Stimulated activated naive CD8-positive, alpha-beta T cell treated with anti-CD3 and anti-CD28 coated beads, Interleukin-15, amount 100 ng/mL, for 72 hours (primary cell): ENCODE results near the gene EGLN3.

Source experiments
- ATAC-seq: fragments of 150-1000 bp; cut with Tn5 transposase; 2 replicates; pipeline ENCODE4 v1.10.0; 2021; ENCODE audit warnings: mild to moderate bottlenecking, moderate library complexity
- DNase-seq, 2 donors: peaks; one replicate each; pipeline ENCODE4 v3.0.0; 2021 to 2022
- H3K27ac Mint-ChIP-seq, 2 donors: one replicate each; pipeline ENCODE4 v1.8.0; 2022; ENCODE audit warnings: mild to moderate bottlenecking in 2 of 2, mixed read lengths in 2 of 2, moderate library complexity in 2 of 2
- H3K27me3 Mint-ChIP-seq: one replicate; pipeline ENCODE4 v1.8.0; 2022; ENCODE audit warnings: mixed read lengths
- H3K4me1 Mint-ChIP-seq: one replicate; pipeline ENCODE4 v1.8.0; 2022; ENCODE audit warnings: mild to moderate bottlenecking, mixed read lengths
- H3K4me3 Mint-ChIP-seq, 2 donors: one replicate each; pipeline ENCODE4 v1.8.0; 2022; ENCODE audit warnings: mild to moderate bottlenecking in 2 of 2, mixed read lengths in 2 of 2, moderate library complexity in 1 of 2
- H3K9me3 Mint-ChIP-seq, 2 donors: one replicate each; pipeline ENCODE4 v1.8.0; 2022; ENCODE audit warnings: mixed read lengths in 2 of 2

The EGLN3 gene

GRCh38 chr14:33914676-33915516 lies 36.0 kb downstream of the EGLN3 start:
- H3K9me3 Mint-ChIP-seq = no peaks in the 10 kb centered on the region
- DNase-seq = no peak
- H3K4me1 Mint-ChIP-seq = no peaks in the 10 kb centered on the region

GRCh38 chr14:33911046-33911445 lies 39.8 kb downstream of the EGLN3 start:
- Mint-ChIP-seq H3K4me3 (no peak overlapping the region), H3K27ac (no peak overlapping the region), H3K27me3 (no peaks in the 10 kb centered on the region), H3K4me1 (no peaks in the 10 kb centered on the region), H3K9me3 (no peaks in the 10 kb centered on the region)
- DNase-seq (no peak), ATAC-seq (no peak)

More at GRCh38 chr14:33914676-33915516, 36.0 kb downstream of the EGLN3 start:
- H3K27me3 Mint-ChIP-seq = no peaks in the 10 kb centered on the region
- H3K27ac Mint-ChIP-seq = no peak overlapping the region
- no peak overlapping the region for H3K4me3 Mint-ChIP-seq
- no peak for ATAC-seq

DNA sequence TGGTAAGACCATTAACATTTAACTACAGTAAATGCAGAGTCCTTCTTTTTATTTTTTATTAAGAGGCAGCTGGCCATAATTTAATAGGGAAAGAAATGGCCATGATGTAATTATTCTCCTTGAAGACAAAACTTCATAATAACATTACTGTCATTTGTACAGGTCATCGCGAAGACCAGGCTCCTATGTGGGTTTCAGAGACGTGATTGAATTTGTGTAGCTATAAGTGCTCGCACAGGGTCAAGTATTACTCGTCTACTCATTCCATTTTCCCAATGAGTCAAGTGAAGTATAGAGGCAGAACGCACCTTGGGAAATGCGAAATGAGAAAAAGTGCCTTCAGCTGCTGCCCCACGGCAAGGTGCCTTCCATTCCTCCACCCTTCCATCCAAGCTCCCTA lies 40.4 kb downstream of the EGLN3 start:
- Mint-ChIP-seq H3K9me3 (no peaks in the 10 kb centered on the region), H3K4me3 (no peak overlapping the region), H3K27ac (no peak overlapping the region), H3K4me1 (no peaks in the 10 kb centered on the region), H3K27me3 (no peaks in the 10 kb centered on the region)
- ATAC-seq (no peak), DNase-seq (no peak)

DNA sequence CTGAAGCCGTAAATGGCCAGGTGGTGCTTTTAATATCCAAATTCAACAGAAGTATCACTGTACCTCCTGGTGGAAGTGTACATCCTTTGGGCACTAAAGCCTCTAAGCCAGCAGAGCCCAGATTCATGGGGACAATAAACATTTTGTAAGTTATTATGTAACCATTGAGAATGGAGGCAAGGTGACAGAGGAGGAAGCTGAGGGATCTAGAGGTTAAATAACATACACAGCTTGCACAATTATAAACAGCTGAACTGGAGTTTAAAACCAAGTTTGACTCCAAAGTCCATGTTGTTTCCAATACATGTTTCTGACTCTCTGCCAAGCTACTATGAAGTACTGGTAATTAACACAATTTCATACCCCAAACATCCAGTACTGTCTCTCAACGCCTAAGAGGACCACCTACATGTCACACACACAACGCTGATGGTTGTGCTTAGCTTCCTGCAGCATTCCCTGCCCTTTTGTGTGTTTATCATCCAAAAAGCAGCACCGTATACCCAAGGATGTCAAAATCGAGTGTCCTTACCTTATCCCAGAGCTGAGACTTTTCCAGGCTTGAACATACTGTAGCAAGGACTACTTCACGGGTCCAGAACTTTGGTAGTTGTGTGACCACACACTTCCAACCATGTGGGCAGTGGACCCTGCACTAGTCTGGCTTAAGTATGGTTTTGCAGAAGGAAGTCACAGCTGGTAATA lies 41.3 kb downstream of the EGLN3 start:
- Mint-ChIP-seq H3K27ac (no peak overlapping the region), H3K27me3 (no peaks in the 10 kb centered on the region), H3K4me3 (no peak overlapping the region), H3K4me1 (no peaks in the 10 kb centered on the region), H3K9me3 (no peaks in the 10 kb centered on the region)
- DNase-seq (no peak), ATAC-seq (no peak)

DNA sequence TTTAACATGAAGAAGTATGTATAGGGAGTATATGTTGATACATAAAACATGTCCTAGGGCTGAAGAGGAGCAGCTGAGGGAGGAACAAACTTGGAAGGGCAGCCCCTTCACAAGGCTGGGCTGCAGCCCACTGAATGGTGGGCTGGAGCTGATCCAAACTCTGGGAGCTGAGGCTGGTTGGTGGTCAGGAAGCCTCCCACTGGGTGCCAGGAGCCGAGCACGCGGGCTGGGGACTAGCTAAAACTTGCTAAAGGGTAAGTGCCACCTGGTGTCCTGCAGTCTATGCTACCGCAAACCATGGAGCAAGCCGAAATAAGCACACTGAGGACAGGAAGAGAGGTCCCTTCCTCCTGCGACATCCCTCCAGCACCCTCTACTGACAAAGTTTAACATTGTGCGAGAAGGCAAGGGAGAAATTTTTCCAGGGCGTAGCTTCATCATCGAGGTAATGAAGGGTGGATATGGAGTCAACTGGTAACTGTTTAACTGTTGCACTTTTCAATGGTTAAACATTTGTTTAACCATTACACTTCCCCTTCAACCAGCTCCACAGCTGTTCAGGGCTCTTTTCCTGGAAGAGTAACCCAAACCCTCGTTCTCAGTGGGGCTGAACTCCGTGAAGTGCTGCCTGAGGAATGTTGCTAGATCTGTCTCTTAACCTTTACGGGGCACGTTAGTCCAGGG lies 42.2 kb downstream of the EGLN3 start:
- no peak overlapping the region for H3K27ac Mint-ChIP-seq
- ATAC-seq = no peak
- no peak overlapping the region for H3K4me3 Mint-ChIP-seq
- no peak for DNase-seq
- H3K9me3 Mint-ChIP-seq = no peaks in the 10 kb centered on the region
- peaks cover 6% of the 10 kb centered on the region for H3K27me3 Mint-ChIP-seq
- no peaks in the 10 kb centered on the region for H3K4me1 Mint-ChIP-seq

DNA sequence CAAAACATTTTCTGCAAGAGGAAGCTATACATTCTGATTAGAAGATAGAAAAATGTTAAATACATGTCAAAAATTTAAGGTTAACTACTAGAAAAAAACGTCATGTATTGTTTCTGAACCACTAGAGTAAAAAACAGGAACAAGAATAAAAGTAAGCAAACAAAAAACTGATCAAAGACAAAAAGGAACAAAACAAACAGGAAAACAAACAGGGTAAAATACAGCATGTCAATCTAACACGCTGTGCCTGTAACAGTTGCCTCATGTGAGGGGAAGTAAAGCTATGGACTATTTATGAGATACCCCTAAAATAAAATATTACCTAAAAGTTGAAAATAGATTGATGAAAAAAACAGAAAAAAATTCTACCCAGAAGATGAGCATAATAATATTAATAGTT lies 43.9 kb downstream of the EGLN3 start:
- no peaks in the 10 kb centered on the region for H3K9me3 Mint-ChIP-seq
- no peaks in the 10 kb centered on the region for H3K4me1 Mint-ChIP-seq
- H3K27me3 Mint-ChIP-seq = peaks cover 6% of the 10 kb centered on the region
- no peak overlapping the region for H3K4me3 Mint-ChIP-seq
- H3K27ac Mint-ChIP-seq = no peak overlapping the region
- ATAC-seq (no peak), DNase-seq (no peak)

DNA sequence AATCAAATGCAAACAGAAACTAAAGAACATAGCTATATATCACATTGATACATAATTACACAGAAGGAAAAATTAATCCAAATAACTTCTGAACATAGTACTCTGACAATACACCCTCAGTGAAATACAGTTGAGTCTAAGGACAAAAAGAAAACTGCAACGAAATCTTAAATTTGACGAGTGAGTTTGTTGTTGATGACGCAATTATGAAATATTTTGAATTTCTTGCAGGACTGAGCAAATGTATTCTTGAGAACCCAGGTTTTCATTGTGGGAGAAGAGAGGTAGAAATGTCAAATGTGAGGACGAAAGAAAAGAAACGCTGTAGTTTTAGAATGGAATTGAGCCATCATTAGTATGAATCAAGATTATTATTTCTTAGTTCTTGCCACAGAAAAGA lies 46.3 kb downstream of the EGLN3 start:
- H3K4me3 Mint-ChIP-seq = no peak overlapping the region
- H3K9me3 Mint-ChIP-seq = no peaks in the 10 kb centered on the region
- no peaks in the 10 kb centered on the region for H3K4me1 Mint-ChIP-seq
- ATAC-seq (no peak), DNase-seq (no peak)
- H3K27me3 Mint-ChIP-seq = peaks cover 6% of the 10 kb centered on the region
- H3K27ac Mint-ChIP-seq = no peak overlapping the region

DNA sequence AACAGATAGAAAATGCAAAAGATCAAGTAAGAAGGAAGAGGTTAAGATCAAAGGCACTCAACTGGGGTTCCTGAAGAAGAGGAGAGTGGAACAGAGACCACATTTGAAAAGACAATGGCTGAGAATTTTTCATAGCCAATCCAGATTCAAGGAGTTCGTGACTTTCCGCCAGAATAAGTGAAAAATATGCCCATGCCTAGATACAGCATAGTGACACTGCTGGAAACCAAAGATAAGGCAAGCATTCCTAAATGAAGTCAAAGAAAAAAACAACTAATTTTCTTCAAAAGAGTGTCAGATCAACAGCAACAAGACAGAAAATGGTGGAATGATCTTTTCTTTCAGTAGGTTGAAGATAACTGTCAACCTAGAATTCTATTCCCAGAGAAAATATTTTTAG lies 47.5 kb downstream of the EGLN3 start:
- DNase-seq = no peak
- Mint-ChIP-seq H3K27ac (no peak overlapping the region), H3K9me3 (no peaks in the 10 kb centered on the region), H3K4me3 (no peak overlapping the region), H3K27me3 (peaks cover 6% of the 10 kb centered on the region), H3K4me1 (no peaks in the 10 kb centered on the region)
- no peak for ATAC-seq

GRCh38 chr14:33902363-33902762 lies 48.5 kb downstream of the EGLN3 start:
- Mint-ChIP-seq H3K27ac (no peak overlapping the region), H3K4me3 (no peak overlapping the region), H3K27me3 (peaks cover 6% of the 10 kb centered on the region), H3K4me1 (no peaks in the 10 kb centered on the region), H3K9me3 (no peaks in the 10 kb centered on the region)
- no peak for ATAC-seq
- no peak for DNase-seq

DNA sequence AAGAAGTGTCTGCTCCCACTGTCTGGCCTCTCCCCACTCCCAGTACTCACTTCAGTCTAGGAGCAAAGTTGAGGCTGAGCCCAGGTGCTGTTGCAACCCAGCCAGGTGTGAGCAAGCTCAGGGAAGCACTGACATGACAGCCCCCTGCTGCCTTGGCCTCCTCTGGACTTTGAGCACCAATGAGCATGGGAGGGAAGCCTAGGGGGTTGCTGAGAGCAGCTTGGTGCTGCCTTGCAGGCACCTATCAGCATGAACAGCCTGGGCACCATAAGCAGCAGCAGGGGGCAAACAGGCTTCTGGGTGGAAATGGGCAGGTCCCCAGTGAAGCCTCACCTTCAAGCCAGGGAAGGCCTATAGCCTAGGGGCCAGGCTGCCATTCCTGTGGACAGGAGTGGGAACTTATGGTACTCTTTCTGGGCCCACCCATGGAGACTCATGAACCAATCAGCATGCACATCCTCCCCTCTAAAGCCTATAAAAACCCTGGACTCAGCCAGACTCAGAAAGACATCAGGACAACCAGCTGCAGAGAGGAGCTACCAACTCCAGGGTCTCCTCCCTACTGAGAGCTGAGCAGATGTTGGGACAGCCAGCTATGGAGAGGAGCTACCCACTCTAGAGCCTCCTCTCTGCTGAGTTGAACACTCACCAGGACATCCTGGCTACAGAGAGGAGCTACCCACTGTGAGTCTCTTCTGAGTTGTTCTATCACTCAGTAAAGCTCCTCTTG lies 49.3 kb downstream of the EGLN3 start:
- Mint-ChIP-seq H3K27ac (no peak overlapping the region), H3K27me3 (peaks cover 6% of the 10 kb centered on the region), H3K9me3 (no peaks in the 10 kb centered on the region), H3K4me1 (no peaks in the 10 kb centered on the region), H3K4me3 (no peak overlapping the region)
- ATAC-seq = no peak
- DNase-seq = no peak

GRCh38 chr14:33900706-33901105 lies 50.2 kb downstream of the EGLN3 start:
- H3K4me1 Mint-ChIP-seq = no peaks in the 10 kb centered on the region
- DNase-seq (no peak), ATAC-seq (no peak)
- H3K27me3 Mint-ChIP-seq = peaks cover 6% of the 10 kb centered on the region
- H3K4me3 Mint-ChIP-seq = no peak overlapping the region
- H3K27ac Mint-ChIP-seq = no peak overlapping the region
- peaks cover 0 to under 1% of the 10 kb centered on the region in 2 donors for H3K9me3 Mint-ChIP-seq

- Mint-ChIP-seq H3K4me3 (no peak overlapping the region), H3K27ac (no peak overlapping the region), H3K4me1 (no peaks in the 10 kb centered on the region), H3K9me3 (peaks cover 2 to 9% of the 10 kb centered on the region in 2 donors), H3K27me3 (peaks cover 6% of the 10 kb centered on the region)
- ATAC-seq (no peak), DNase-seq (no peak)
Observed at GRCh38 chr14:33899723-33900341, 51.0 kb downstream of the EGLN3 start.

DNA sequence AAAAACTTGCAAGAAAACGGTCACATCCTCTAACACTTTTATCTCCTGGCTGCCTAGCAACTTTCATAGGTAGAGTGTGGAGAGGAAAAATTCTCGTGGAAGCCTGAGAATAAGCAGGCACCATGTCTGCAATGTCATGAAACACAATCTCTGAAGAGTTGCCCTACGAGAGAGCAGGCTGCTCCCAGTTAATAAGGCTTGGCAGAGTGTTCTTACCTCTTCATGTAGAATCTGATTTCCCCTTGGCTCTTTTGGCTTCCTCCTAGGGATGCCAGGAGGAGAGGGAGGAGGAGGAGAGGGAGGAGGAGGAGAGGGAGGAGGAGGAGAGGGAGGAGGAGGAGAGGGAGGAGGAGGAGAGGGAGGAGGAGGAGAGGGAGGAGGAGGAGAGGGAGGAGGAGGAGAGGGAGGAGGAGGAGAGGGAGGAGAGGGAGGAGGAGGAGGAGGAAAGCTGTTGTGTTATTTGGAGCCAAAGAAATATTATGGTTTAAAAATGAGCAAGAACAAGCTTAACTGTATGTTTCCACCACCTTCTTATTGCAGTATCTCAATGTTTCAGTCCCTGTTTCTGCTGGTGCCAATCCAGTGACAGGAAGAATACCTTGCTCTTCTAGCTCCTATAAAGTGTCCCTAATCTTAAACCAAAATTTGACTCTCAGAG lies 52.9 kb downstream of the EGLN3 start:
- DNase-seq (no peak), ATAC-seq (no peak)
- Mint-ChIP-seq H3K9me3 (peaks cover 8 to 19% of the 10 kb centered on the region in 2 donors), H3K27me3 (no peaks in the 10 kb centered on the region), H3K27ac (no peak overlapping the region), H3K4me1 (no peaks in the 10 kb centered on the region), H3K4me3 (no peak overlapping the region)

DNA sequence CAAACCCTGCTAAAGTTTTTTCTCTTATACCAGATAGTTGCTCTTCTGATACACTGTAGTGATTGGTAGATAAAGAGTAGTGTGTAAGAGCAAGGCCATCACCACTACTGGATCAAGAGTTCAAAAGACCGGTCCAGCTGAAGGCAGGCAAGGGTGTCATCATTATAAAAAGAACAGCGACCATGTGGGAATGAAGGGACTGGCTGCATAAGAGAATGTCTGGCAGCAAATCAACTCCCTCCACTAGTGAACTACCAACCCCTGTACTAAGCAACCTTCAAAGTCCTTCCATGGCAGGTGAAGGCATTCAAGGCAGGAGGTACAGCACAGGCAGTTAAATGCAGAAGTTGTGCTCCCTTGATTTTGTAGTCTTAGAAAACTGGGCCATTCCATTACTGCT lies 53.5 kb downstream of the EGLN3 start:
- no peaks in the 10 kb centered on the region for H3K27me3 Mint-ChIP-seq
- H3K27ac Mint-ChIP-seq = peak overlapping the region in 1 of 2 donors; percentile 49
- no peak for DNase-seq

DNA sequence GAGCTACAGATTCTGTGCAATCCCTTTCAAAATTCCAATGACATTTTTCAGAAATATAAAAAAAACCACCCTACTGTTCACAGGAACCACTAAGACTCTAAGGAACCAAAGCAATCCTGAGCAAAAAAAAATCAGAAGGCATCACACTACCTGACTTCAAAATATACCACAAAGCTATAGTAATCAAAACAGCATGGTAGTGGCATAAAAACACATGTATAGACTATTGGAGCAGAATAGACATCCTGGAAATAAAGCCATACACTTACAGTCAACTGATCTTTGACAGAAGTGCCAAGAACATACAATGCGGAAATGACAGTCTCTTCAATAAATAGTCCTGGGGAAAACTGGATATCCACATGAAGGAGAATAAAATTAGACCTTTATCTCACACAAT lies 56.5 kb downstream of the EGLN3 start:
- Mint-ChIP-seq H3K27me3 (no peaks in the 10 kb centered on the region), H3K27ac (no peak overlapping the region), H3K4me3 (no peak overlapping the region), H3K9me3 (peaks cover 26 to 34% of the 10 kb centered on the region in 2 donors), H3K4me1 (peaks cover 5% of the 10 kb centered on the region)
- ATAC-seq (no peak), DNase-seq (no peak)

More for the DNA sequence above, 53.5 kb downstream of the EGLN3 start:
- no peak overlapping the region for H3K4me3 Mint-ChIP-seq
- ATAC-seq = no peak
- no peaks in the 10 kb centered on the region for H3K4me1 Mint-ChIP-seq
- peaks cover 10 to 19% of the 10 kb centered on the region in 2 donors for H3K9me3 Mint-ChIP-seq
